ENCODE data around the gene GUCY2C.

- no peak for TF ChIP-seq CTCF (IDR thresholded peaks at IDR 0.05; ENCODE audit: borderline replicate concordance, extremely low read depth, low read length, poor library complexity, severe bottlenecking)
- TF ChIP-seq EZH2 (IDR thresholded peaks at IDR 0.05; ENCODE audit: borderline replicate concordance, low read depth, low read length, severe bottlenecking): no peak
These were observed 90.9 kb downstream of the GUCY2C start for GRCh38 chr12:14605401-14605989.
